ENCODE data around the gene HOXA13. TPM values are rescaled to one million over a fixed set of nuclear protein-coding genes. Genes with fewer than 3 reads are reported as not detected.

Gene HOXA13
- total RNA-seq, 4 donors from 2014 or later, result 0.63 to 1.5 (median 0.72) TPM

DNA sequence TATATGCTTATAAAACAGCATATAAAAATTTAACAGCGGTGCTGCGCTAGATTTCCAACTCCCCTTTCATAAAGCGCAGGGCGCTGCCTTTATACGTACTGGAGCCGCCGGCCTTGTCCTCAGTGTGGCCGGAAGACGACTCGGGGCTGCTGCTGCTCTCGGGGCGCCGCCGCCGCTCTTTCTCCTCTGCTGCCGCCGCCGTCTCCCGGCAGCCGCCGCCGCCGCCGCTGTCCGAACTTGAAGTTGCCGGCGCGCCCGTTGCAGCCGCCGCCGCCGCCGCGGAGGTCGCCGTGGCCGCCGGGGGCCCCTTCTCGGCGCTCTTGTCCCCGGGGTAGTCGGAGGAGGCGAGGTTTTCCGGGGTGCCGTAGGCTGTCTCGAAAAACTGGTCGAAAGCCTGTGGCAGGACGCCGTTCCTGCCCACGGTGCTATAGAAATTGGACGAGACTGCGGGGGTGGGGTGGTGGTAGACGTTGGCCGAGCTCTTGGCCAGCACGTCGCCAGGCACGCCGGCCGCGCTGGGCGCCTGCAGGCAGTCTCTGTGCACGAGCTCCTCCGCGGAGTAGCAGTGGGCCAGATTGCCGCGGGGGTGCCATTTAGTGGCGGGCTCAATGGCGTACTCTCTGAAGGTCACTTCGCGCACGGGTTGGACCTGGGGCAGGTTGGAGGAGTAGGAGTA is 15.4 kb downstream of the HOXA13 start:
- Histone ChIP-seq H3K27ac (peak overlapping the region; percentile 62 to 81 (median 76)), H3K4me1 (peaks cover 0 to 67% (median 44%) of the 10 kb centered on the region in 4 donors), H3K9me3 (no peaks in the 10 kb centered on the region), H3K4me3 (peak overlapping the region; percentile 30 to 61 (median 45)), H3K36me3 (no peaks in the 10 kb centered on the region), H3K27me3 (peaks cover 0 to 98% of the 10 kb centered on the region in 2 donors)
- DNase-seq (ENCODE audit: low spot score in 2 of 2), result peak in 1 of 2 donors; percentile 22
- 3 to 4% methylated on average over 19 to 48 of the region's 72 CpGs for WGBS, 2 donors
- no peak for TF ChIP-seq POLR2A (IDR thresholded peaks at IDR 0.05)
- TF ChIP-seq, protein P1, sequence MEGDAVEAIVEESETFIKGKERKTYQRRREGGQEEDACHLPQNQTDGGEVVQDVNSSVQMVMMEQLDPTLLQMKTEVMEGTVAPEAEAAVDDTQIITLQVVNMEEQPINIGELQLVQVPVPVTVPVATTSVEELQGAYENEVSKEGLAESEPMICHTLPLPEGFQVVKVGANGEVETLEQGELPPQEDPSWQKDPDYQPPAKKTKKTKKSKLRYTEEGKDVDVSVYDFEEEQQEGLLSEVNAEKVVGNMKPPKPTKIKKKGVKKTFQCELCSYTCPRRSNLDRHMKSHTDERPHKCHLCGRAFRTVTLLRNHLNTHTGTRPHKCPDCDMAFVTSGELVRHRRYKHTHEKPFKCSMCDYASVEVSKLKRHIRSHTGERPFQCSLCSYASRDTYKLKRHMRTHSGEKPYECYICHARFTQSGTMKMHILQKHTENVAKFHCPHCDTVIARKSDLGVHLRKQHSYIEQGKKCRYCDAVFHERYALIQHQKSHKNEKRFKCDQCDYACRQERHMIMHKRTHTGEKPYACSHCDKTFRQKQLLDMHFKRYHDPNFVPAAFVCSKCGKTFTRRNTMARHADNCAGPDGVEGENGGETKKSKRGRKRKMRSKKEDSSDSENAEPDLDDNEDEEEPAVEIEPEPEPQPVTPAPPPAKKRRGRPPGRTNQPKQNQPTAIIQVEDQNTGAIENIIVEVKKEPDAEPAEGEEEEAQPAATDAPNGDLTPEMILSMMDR (IDR thresholded peaks at IDR 0.05), result peak in 1 of 5 experiments; percentile 7

DNA sequence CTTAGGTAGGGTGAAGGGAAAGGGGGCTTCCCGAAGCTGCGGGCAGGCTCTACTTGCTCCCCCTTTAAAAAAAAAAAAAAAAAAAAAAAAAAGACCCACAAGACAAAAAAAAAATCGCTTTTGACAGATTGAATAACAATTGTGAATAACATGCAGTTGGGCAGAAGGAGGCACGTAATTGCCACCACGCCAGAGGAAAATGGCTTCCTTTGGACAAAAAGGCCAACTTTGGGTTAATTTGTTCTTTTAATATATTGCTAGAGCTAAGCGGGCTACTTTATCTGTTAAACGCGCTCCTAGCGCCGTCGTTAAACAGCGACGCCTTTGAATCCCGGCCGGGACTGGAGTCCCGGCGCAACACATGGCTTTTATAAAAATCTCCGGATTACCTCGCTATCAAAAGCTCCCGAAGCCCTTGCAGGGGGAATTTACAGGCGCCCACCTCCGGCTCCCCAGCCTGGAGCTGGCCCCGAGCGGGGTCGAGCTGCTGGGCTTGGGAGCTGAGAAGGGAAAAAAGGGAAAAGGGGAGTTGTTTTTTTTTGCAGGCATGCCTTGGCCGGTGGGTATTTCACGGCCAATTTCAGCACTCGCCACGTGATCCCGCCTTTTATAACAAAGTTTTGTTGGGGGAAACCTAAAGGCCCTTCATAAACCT is 16.1 kb downstream of the HOXA13 start:
- no peaks in the 10 kb centered on the region for H3K36me3 ChIP-seq
- H3K27me3 ChIP-seq, result peaks cover 0 to 98% of the 10 kb centered on the region in 2 donors
- TF ChIP-seq, protein P1 (IDR thresholded peaks at IDR 0.05), result no peak
- peak in 1 of 2 donors; percentile 41 for TF ChIP-seq EP300 (IDR thresholded peaks at IDR 0.05)
- H3K4me1 ChIP-seq, result peaks cover 0 to 64% (median 38%) of the 10 kb centered on the region in 4 donors
- WGBS, 2 donors, result 2 to 3% methylated on average over 29 to 30 of the region's 30 CpGs
- peak overlapping the region; percentile 30 to 61 (median 45) for H3K4me3 ChIP-seq
- peak in 1 of 2 donors; percentile 15 for DNase-seq (ENCODE audit: low spot score in 2 of 2)
- H3K9me3 ChIP-seq, result no peaks in the 10 kb centered on the region
- H3K27ac ChIP-seq, result peak overlapping the region in 3 of 4 donors; percentile 73 to 81 (median 78)

DNA sequence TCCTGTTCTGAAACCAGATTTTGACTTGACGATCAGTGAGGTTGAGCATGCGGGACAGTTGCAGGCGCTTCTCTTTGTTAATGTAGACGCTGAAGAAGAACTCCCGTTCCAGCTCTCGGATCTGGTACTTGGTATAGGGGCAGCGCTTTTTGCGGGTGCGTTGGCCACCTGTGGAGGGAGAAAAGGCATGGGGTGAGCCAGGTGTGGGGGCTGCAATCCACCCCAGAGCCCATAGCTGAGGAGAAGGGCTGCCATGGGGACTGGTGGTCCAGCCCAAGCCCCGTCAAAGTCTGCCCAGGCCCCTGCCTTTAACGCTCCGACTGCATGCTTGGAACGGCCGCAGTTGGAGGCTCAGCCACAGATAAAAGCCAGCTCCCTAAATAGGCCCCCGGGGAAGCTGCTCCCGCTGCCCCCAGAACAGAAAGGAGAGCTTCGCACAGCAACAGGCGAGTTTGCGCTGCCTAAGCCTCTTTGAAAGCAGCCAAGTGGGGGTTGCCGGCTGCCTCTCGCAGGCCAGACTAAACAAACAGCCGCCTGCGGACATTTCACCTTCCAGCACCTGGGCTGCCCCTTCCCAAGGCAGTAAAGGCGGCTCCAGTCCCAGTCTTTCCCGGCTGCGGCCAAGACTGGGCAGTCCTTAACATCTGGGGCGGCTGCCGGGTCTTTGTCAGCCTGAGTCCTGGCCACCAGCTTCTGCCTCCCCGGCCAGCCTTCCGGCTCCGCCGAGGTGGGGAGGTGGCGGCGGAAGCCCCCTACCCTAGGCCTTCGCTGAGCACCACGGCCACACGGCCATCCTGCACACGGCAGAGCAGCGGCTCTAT is 16.8 kb downstream of the HOXA13 start:
- Histone ChIP-seq H3K36me3 (no peaks in the 10 kb centered on the region), H3K27ac (peak overlapping the region in 2 of 4 donors; percentile 78 to 81), H3K4me1 (peaks cover 0 to 56% (median 30%) of the 10 kb centered on the region in 4 donors), H3K4me3 (peak overlapping the region; percentile 30 to 61 (median 45)), H3K27me3 (peaks cover 0 to 98% of the 10 kb centered on the region in 2 donors), H3K9me3 (no peaks in the 10 kb centered on the region)
- DNase-seq (ENCODE audit: low spot score in 2 of 2), result peak in 1 of 2 donors; percentile 13
- WGBS, 2 donors, result 10 to 25% methylated on average over 26 to 39 of the region's 39 CpGs
- no peak for TF ChIP-seq EP300 (IDR thresholded peaks at IDR 0.05)
- no peak for TF ChIP-seq POLR2A (IDR thresholded peaks at IDR 0.05)
- TF ChIP-seq, protein P1 (IDR thresholded peaks at IDR 0.05), result no peak

DNA sequence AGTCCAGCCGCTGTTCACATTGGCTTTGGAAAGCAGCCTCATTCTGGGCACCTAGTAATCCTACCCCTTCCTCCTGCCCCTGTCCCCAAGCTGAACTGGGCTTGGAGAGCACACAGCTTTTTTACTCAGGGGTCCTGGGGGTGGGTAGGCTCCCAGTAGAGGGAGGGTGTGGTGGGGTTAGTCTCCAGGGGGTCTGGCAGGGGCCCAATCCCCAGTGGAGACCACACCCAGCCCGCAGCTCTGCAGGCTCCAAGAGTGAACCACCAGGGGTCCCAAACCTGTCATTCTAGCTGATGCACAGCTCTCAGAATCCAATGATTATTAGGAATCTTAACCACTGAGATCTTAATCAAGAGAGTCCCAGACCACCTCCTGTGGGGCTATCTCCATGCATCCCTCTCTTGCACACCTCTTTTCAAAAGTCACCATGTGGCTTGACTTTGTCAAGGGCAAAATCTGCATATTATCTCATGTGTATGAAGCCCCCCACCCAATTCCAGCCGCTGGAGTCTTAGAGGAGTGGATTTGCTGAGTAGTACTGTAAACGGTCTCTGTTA is 17.5 kb downstream of the HOXA13 start:
- TF ChIP-seq POLR2A (IDR thresholded peaks at IDR 0.05), result no peak
- TF ChIP-seq, protein P1 (IDR thresholded peaks at IDR 0.05), result no peak
- no peak for TF ChIP-seq EP300 (IDR thresholded peaks at IDR 0.05)
- Histone ChIP-seq H3K27ac (peak overlapping the region in 1 of 4 donors; percentile 81), H3K4me3 (peak overlapping the region in 1 of 4 donors; percentile 61), H3K36me3 (no peaks in the 10 kb centered on the region), H3K27me3 (peaks cover 0 to 98% of the 10 kb centered on the region in 2 donors), H3K9me3 (no peaks in the 10 kb centered on the region), H3K4me1 (peaks cover 0 to 49% (median 24%) of the 10 kb centered on the region in 4 donors)
- no peak for DNase-seq (ENCODE audit: low spot score in 2 of 2)
- 51 to 72% methylated on average over 3 to 4 of the region's 4 CpGs for WGBS, 2 donors

All from tibial nerve (tissue), 4 donors.